PC-9 (cell line): ENCODE measurements around the gene ALDOB.

Source experiments
- EZH2 ChIP-seq: fragments of 200-600 bp; sonication (generic); IDR thresholded peaks from 2 replicates; pipeline ENCODE4 v1.8.0; 2017; ENCODE audit warnings: antibody characterized with exemption, low read depth
- TF ChIP-seq, protein P1 (sequence below): fragments of 200-600 bp; sonication (generic); conservative IDR thresholded peaks from 2 replicates; pipeline ENCODE4 v1.6.1; 2017; ENCODE audit warnings: mixed run types, antibody characterized with exemption, mild to moderate bottlenecking, moderate library complexity

DNA sequence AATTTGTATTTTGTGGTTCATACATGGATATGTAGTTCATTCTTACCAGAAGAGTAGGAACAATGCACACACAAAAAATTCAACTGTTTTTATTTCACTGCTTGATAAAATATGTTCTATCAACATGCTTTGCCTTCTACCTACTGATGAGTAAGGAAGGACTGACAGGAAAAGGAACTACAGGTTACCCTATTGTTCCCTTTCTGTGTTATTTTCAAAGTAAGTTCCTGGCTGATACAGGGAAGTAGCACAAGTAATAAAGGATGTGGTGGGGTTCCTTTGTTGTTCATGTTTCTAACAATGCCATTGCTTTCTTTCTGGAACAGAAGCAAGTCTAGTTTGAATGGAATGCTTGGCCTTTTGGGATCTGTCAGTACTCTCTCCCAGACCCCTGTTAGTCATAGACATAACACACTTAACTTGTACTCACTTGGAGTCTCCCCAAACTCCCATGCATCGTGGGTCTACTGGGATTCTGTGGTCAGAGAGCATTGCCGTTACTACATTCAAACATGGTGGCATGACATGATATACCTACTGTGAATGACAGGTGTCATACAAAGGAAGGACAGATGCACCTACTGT, 20.2 kb upstream of the ALDOB start:
- TF ChIP-seq, protein P1, sequence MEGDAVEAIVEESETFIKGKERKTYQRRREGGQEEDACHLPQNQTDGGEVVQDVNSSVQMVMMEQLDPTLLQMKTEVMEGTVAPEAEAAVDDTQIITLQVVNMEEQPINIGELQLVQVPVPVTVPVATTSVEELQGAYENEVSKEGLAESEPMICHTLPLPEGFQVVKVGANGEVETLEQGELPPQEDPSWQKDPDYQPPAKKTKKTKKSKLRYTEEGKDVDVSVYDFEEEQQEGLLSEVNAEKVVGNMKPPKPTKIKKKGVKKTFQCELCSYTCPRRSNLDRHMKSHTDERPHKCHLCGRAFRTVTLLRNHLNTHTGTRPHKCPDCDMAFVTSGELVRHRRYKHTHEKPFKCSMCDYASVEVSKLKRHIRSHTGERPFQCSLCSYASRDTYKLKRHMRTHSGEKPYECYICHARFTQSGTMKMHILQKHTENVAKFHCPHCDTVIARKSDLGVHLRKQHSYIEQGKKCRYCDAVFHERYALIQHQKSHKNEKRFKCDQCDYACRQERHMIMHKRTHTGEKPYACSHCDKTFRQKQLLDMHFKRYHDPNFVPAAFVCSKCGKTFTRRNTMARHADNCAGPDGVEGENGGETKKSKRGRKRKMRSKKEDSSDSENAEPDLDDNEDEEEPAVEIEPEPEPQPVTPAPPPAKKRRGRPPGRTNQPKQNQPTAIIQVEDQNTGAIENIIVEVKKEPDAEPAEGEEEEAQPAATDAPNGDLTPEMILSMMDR: no peak
- TF ChIP-seq EZH2: no peak
